ENCODE measurements around the gene AGAP5. TPM values are rescaled to one million over a fixed set of nuclear protein-coding genes. Genes with fewer than 3 reads are reported as not detected.
"Not testable (repeated sequence)": the region's sequence is repeated elsewhere in the genome, so short reads cannot be mapped to it uniquely, and the experiment has no call there.

AGAP5 gene
- total and polyA plus RNA-seq, 9 of the 15 experiments (the other 6 are each of a cell fraction or from before 2014, with no cell fraction given) = 0.32 to 7.5 (median 5.3) TPM

GRCh38 chr10:73690755-73691154 is 7.2 kb downstream of the AGAP5 start:
- CTCF ChIA-PET (ENCODE audit: low intra/inter-chr PET ratio); H3K36me3 ChIP-seq (ENCODE audit: control insufficient read depth, insufficient read depth, low read length); H3K9ac ChIP-seq (ENCODE audit: insufficient read depth in 1 of 2, low read depth in 2 of 2, low read length in 2 of 2); H3K9me3 ChIP-seq (replicated peaks; ENCODE audit: control insufficient read depth, insufficient read depth, low read depth, low read length); intact Hi-C loops (cut with micrococcal nuclease); H3K27me3 ChIP-seq (ENCODE audit: control insufficient read depth in 2 of 2, insufficient read depth in 2 of 2, low read length in 2 of 2); DNase-seq (ENCODE audit: extremely low read depth in 1 of 4, low spot score in 3 of 4); FAIRE-seq; H3K27ac ChIP-seq (ENCODE audit: extremely low read depth, low read depth, low read length); H2AFZ ChIP-seq (ENCODE audit: low read depth, low read length); H3K9me1 ChIP-seq (ENCODE audit: control insufficient read depth, insufficient read depth, low read length); POLR2A ChIA-PET; H3K4me3 ChIP-seq; H3K4me1 ChIP-seq (replicated peaks in 1 of 2; ENCODE audit: control insufficient read depth in 2 of 2, insufficient read depth in 2 of 2, low read length in 2 of 2); ATAC-seq; H3K4me2 ChIP-seq (ENCODE audit: insufficient read depth, low read length); H4K20me1 ChIP-seq (replicated peaks; ENCODE audit: control insufficient read depth, insufficient read depth, low read length); BruUV-seq (replicated peaks); in situ Hi-C loops (cut with MboI); H3K79me2 ChIP-seq (ENCODE audit: control insufficient read depth, insufficient read depth, low read length): not testable (repeated sequence)
- WGBS (ENCODE audit: insufficient coverage, low coverage, missing lambda C conversion rate) = 84% methylated on average over 6 of the region's 6 CpGs

DNA sequence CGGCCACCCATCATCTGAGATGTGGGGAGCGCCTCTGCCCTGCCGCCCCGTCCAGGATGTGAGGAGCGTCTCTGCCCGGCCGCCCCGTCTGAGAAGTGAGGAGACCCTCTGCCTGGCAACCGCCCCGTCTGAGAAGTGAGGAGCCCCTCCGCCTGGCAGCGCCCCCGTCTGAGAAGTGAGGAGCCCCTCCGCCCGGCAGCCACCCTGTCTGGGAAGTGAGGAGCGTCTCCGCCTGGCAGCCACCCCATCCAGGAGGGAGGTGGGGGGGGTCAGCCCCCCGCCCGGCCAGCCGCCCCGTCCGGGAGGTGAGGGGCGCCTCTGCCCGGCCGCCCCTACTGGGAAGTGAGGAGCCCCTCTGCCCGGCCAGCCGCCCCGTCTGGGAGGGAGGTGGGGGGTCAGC is 8.3 kb downstream of the AGAP5 start:
- intact Hi-C loops (cut with micrococcal nuclease); ATAC-seq; FAIRE-seq; H3K9ac ChIP-seq (ENCODE audit: insufficient read depth in 1 of 2, low read depth in 2 of 2, low read length in 2 of 2); H3K79me2 ChIP-seq (ENCODE audit: control insufficient read depth, insufficient read depth, low read length); H3K36me3 ChIP-seq (ENCODE audit: control insufficient read depth, insufficient read depth, low read length); H3K4me1 ChIP-seq (replicated peaks in 1 of 2; ENCODE audit: control insufficient read depth in 2 of 2, insufficient read depth in 2 of 2, low read length in 2 of 2); H3K9me3 ChIP-seq (replicated peaks; ENCODE audit: control insufficient read depth, insufficient read depth, low read depth, low read length); POLR2A ChIA-PET; CTCF ChIA-PET (ENCODE audit: low intra/inter-chr PET ratio); H3K27ac ChIP-seq (ENCODE audit: extremely low read depth, low read depth, low read length); H3K4me3 ChIP-seq; H3K27me3 ChIP-seq (ENCODE audit: control insufficient read depth in 2 of 2, insufficient read depth in 2 of 2, low read length in 2 of 2); H4K20me1 ChIP-seq (replicated peaks; ENCODE audit: control insufficient read depth, insufficient read depth, low read length); H3K9me1 ChIP-seq (ENCODE audit: control insufficient read depth, insufficient read depth, low read length); H2AFZ ChIP-seq (ENCODE audit: low read depth, low read length); DNase-seq (ENCODE audit: extremely low read depth in 1 of 4, low spot score in 3 of 4); in situ Hi-C loops (cut with MboI); H3K4me2 ChIP-seq (ENCODE audit: insufficient read depth, low read length); BruUV-seq (replicated peaks): not testable (repeated sequence)
- 81% methylated on average over 3 of the region's 28 CpGs for WGBS (ENCODE audit: insufficient coverage, low coverage, missing lambda C conversion rate)
